Activated CD4-positive, alpha-beta T cell treated with anti-CD3 and anti-CD28 coated beads, Interleukin-10, Interleukin-2, amounts not matched to agents 100 ng/mL and 50 ng/mL, durations not matched to agents 16 hours and 8 hours (primary cell): Measurements from ENCODE around the gene NGRN.

Experiments
- DNase-seq: peaks from one replicate; pipeline ENCODE4 v3.0.0-alpha.2; 2020

NGRN gene, protein sequence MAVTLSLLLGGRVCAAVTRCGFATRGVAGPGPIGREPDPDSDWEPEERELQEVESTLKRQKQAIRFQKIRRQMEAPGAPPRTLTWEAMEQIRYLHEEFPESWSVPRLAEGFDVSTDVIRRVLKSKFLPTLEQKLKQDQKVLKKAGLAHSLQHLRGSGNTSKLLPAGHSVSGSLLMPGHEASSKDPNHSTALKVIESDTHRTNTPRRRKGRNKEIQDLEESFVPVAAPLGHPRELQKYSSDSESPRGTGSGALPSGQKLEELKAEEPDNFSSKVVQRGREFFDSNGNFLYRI

GRCh38 chr15:90265271-90266060, at the start of gene NGRN:
NGRN (plus strand) TSS chr15:90265672; CDS start chr15:90265713, 41 bp downstream.
- DNase-seq = peak; percentile 95

- DNase-seq = no peak
These were observed 47.6 kb upstream of the NGRN start for GRCh38 chr15:90217671-90218394.

DNA sequence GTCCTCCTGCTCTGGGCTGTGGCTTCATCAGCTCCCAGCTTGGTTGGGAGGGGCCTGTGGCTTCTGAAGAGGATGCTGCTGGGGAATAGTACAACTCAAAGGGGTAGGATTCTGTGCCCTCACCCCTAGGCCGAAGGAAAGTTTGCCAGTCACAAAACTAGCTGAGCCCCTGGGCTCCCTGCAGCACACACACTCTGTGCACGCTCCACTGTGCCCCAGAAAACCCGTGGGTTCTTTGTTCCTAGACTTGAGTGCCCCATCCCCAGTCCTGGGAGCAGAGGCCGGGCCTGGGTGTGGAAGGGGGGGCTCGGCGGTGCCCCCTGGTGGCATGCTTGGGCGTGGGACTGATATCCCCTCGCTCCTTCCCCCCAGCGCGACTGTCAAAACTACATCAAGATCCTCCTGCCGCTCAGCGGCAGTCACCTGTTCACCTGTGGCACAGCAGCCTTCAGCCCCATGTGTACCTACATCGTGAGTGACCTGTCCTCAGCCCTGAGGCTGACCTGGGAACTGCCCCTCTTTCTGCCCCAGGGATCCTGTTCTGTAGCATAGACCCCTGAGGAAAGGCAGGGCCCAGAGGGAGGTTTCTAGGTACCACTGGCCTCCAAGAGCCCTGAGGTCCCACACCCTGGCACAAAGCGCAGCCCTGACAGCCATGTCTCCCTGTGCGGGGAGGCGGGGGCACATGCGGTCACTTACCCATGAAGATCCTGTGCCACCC, 45.9 kb upstream of the NGRN start:
- peak; percentile 55 for DNase-seq

GRCh38 chr15:90221246-90221900, 44.1 kb upstream of the NGRN start:
- peak; percentile 51 for DNase-seq

DNA sequence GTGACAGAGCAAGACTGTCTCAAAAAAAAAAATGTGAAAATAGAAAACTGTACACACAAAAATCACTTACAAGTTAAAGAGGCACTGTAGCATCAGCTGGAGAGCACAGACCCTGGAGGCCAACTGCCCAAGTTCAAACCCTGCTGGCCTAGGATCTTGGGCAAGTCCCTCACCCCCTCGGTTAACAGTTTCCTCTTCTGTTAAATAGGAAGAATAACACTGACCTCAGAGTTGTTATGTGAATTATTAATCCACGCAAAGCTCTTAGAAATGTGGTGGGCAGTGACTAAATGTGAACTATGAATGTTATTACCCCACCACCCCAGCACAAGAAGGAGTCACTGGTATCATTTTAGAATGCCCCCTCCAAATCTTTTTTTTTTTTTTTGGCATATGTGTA, 42.9 kb upstream of the NGRN start:
- no peak for DNase-seq

DNA sequence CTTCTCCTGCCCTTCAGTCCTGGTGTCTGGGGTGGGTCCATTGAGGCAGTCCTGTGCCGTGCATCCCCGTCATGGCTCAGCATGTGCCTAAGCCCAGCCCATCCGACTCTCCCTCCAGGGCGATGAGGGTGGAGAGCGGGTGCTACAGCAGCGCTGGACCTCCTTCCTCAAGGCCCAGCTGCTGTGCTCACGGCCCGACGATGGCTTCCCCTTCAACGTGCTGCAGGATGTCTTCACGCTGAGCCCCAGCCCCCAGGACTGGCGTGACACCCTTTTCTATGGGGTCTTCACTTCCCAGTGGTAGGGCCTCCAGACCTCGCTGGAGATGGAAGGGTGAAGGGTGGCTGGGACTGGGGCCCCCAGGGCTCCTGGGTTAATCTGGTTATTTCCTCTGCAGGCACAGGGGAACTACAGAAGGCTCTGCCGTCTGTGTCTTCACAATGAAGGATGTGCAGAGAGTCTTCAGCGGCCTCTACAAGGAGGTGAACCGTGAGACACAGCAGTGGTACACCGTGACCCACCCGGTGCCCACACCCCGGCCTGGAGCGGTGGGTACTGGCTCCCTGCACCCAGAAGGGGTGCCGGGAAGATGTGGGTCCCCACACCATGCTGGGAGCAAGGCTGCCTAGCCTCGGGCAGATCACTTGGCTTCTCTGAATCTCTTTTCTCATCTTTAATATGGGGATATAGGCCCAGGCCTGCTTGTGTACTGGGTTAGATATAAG, 41.9 kb upstream of the NGRN start:
- DNase-seq = no peak

- no peak for DNase-seq
These were observed 40.4 kb upstream of the NGRN start for GRCh38 chr15:90225047-90225446.

GRCh38 chr15:90225504-90226234, 39.8 kb upstream of the NGRN start:
- no peak for DNase-seq

- DNase-seq = no peak
These were observed 38.1 kb upstream of the NGRN start for GRCh38 chr15:90227336-90227735.

DNA sequence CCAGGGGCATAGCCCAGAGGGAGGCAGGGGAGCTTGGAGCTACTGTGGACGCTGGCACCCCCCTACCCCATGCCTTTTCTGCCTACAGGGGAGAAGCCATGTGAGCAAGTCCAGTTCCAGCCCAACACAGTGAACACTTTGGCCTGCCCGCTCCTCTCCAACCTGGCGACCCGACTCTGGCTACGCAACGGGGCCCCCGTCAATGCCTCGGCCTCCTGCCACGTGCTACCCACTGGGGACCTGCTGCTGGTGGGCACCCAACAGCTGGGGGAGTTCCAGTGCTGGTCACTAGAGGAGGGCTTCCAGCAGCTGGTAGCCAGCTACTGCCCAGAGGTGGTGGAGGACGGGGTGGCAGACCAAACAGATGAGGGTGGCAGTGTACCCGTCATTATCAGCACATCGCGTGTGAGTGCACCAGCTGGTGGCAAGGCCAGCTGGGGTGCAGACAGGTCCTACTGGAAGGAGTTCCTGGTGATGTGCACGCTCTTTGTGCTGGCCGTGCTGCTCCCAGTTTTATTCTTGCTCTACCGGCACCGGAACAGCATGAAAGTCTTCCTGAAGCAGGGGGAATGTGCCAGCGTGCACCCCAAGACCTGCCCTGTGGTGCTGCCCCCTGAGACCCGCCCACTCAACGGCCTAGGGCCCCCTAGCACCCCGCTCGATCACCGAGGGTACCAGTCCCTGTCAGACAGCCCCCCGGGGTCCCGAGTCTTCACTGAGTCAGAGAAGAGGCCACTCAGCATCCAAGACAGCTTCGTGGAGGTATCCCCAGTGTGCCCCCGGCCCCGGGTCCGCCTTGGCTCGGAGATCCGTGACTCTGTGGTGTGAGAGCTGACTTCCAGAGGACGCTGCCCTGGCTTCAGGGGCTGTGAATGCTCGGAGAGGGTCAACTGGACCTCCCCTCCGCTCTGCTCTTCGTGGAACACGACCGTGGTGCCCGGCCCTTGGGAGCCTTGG, 37.4 kb upstream of the NGRN start:
- DNase-seq = no peak

- DNase-seq = no peak
These were observed 36.5 kb upstream of the NGRN start for GRCh38 chr15:90228960-90229359.

GRCh38 chr15:90230071-90230494, 35.4 kb upstream of the NGRN start:
- no peak for DNase-seq

GRCh38 chr15:90230610-90231009, 34.9 kb upstream of the NGRN start:
- DNase-seq = no peak

DNA sequence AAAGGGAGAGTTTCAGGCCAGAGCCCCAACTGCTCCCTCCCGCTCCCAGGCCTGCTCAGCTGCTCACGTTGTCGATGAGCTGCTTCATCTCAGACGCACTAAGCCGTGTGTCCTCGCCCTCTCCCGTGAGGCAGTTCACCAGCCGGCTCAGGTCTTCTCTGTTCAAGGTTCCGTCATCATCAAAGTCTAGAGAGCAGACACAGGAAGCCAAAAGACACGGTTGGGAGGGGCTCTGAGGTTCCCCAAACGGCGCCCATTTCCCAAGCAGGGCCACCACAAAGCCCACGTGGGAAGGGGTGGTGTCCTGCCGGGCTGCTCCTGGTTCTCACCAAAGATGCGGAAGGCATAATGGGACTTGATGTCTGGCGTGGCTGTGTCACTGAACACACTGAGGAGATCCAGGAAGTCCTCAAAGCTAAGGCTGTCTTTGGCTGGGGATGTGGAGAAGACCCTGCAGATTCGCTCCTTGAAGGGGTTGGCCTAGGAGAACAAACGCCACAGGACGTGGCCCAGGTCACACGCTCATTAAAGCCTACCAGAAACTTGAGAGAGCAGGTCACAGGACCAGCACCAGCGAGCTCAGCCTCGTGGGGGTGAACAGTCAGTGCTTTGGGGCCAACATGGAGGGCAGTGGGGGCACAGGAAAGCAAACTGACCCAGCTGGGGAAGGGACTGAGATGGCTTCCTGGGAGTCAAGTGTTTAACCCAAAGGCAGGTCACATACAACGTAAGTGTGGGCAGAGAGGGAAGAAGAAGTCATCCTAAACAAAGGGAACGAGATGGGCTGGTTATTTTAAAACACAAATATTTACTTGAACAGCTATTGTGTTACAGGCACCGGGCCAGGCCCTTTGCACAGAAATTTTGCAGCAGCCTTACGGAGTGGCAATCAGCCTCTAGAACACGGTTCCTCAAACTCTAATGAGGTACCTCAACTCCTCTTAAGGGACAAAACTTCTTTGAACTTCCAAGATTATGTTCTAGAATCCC, 34.1 kb upstream of the NGRN start:
- peak; percentile 85 for DNase-seq

DNA sequence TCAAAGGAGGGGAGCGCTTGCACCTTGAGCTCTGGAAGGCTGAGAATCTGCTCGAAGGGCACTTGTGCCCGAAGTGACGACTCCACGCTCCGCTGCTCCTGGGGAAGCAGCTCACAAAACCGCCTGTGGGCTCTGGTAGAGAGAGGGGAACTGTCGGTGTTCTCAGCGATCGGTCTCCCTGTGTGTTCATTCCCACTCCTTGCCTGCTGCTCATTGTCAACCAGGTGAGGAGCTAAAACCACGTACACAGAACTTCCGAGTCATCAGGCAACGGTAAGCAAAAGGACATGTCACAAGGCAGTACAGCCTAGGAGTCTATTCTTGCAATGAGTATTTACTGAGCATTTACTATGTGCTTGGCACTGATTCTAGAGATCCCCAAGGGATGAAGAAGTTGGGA, 33.3 kb upstream of the NGRN start:
- DNase-seq = peak; percentile 36

- DNase-seq = no peak
These were observed 32.5 kb upstream of the NGRN start for GRCh38 chr15:90232941-90233386.

- DNase-seq = peak; percentile 99
These were observed 31.9 kb upstream of the NGRN start, which contains the start of gene CIB1 for GRCh38 chr15:90233387-90234095. CIB1 (minus strand) TSS chr15:90233941; CDS start chr15:90233885, 56 bp downstream.
